ENCODE results near the gene IFT122. TPM values are rescaled to one million over a fixed set of nuclear protein-coding genes. Genes with fewer than 3 reads are reported as not detected.

The IFT122 gene
- total and polyA plus RNA-seq, 7 donors: 4.2 to 21.4 (median 15.8) TPM

DNA sequence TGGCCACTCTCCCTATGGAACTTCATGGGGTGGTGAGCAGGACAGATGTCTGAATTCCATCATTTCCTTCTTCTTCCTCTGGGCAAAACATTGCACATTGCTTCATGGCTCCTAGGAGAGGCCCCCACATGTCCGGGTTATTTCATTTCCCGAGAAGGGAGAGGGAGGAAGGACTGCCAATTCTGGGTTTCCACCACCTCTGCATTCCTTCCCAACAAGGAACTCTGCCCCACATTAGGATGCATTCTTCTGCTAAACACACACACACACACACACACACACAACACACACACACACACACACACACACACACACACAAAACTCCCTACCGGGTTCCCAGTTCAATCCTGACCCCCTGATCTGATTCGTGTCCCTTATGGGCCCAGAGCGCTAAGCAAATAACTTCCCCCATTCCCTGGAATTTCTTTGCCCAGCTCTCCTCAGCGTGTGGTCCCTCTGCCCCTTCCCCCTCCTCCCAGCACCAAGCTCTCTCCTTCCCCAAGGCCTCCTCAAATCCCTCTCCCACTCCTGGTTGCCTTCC lies 90.3 kb downstream of the IFT122 start:
- WGBS, 2 donors: 50 to 66% methylated on average over 6 of the region's 6 CpGs
- TF ChIP-seq POLR2AphosphoS5 (IDR thresholded peaks at IDR 0.05) (no peak), POLR2A (IDR thresholded peaks at IDR 0.05) (no peak), CTCF (IDR thresholded peaks at IDR 0.05) (no peak), EP300 (IDR thresholded peaks at IDR 0.05) (no peak)
- H3K27me3 ChIP-seq: no peaks in the 10 kb centered on the region
- intact Hi-C loops (cut with DNase I): no loop called here
- no peaks in the 10 kb centered on the region for H3K4me1 ChIP-seq
- H3K9me3 ChIP-seq: no peaks in the 10 kb centered on the region
- H3K36me3 ChIP-seq: no peaks in the 10 kb centered on the region
- no peak overlapping the region for H3K27ac ChIP-seq
- no peak for DNase-seq
- H3K4me3 ChIP-seq: no peak overlapping the region

GRCh38 chr3:129530821-129531220 lies 90.8 kb downstream of the IFT122 start:
- TF ChIP-seq POLR2A (IDR thresholded peaks at IDR 0.05): no peak
- no peak for TF ChIP-seq CTCF (IDR thresholded peaks at IDR 0.05)
- TF ChIP-seq EP300 (IDR thresholded peaks at IDR 0.05): no peak
- no peak for TF ChIP-seq POLR2AphosphoS5 (IDR thresholded peaks at IDR 0.05)
- H3K9me3 ChIP-seq: no peaks in the 10 kb centered on the region
- H3K4me1 ChIP-seq: no peaks in the 10 kb centered on the region
- no peak overlapping the region for H3K27ac ChIP-seq
- H3K27me3 ChIP-seq: no peaks in the 10 kb centered on the region
- 96% methylated on average over 13 of the region's 13 CpGs for WGBS, 2 donors
- H3K36me3 ChIP-seq: no peaks in the 10 kb centered on the region
- DNase-seq: no peak
- H3K4me3 ChIP-seq: no peak overlapping the region
- intact Hi-C loops (cut with DNase I): no loop called here

- H3K27me3 ChIP-seq: no peaks in the 10 kb centered on the region
- H3K36me3 ChIP-seq: no peaks in the 10 kb centered on the region
- H3K27ac ChIP-seq: no peak overlapping the region
- 92 to 94% methylated on average over 11 of the region's 11 CpGs for WGBS, 2 donors
- no peaks in the 10 kb centered on the region for H3K4me1 ChIP-seq
- H3K9me3 ChIP-seq: no peaks in the 10 kb centered on the region
- no peak for DNase-seq
- TF ChIP-seq CTCF (IDR thresholded peaks at IDR 0.05) (no peak), POLR2AphosphoS5 (IDR thresholded peaks at IDR 0.05) (no peak), EP300 (IDR thresholded peaks at IDR 0.05) (no peak), POLR2A (IDR thresholded peaks at IDR 0.05) (no peak)
- H3K4me3 ChIP-seq: no peak overlapping the region
- intact Hi-C loops (cut with DNase I): no loop called here
Measured at GRCh38 chr3:129531699-129532098, 91.7 kb downstream of the IFT122 start.

- no peaks in the 10 kb centered on the region for H3K4me1 ChIP-seq
- intact Hi-C loops (cut with DNase I): no loop called here
- no peak for TF ChIP-seq POLR2A (IDR thresholded peaks at IDR 0.05)
- no peak for TF ChIP-seq POLR2AphosphoS5 (IDR thresholded peaks at IDR 0.05)
- TF ChIP-seq CTCF (IDR thresholded peaks at IDR 0.05): no peak
- no peak for TF ChIP-seq EP300 (IDR thresholded peaks at IDR 0.05)
- no peaks in the 10 kb centered on the region for H3K36me3 ChIP-seq
- no peaks in the 10 kb centered on the region for H3K27me3 ChIP-seq
- DNase-seq: no peak
- 95 to 96% methylated on average over 20 of the region's 20 CpGs for WGBS, 2 donors
- H3K27ac ChIP-seq: no peak overlapping the region
- H3K4me3 ChIP-seq: no peak overlapping the region
- no peaks in the 10 kb centered on the region for H3K9me3 ChIP-seq
Measured at GRCh38 chr3:129532261-129532660, 92.2 kb downstream of the IFT122 start.

- intact Hi-C loops (cut with DNase I): no loop called here
- Histone ChIP-seq H3K36me3 (no peaks in the 10 kb centered on the region), H3K27ac (no peak overlapping the region), H3K9me3 (no peaks in the 10 kb centered on the region), H3K4me3 (no peak overlapping the region), H3K27me3 (no peaks in the 10 kb centered on the region), H3K4me1 (no peaks in the 10 kb centered on the region)
- WGBS, 2 donors: 94 to 95% methylated on average over 16 of the region's 16 CpGs
- DNase-seq: no peak
- no peak for TF ChIP-seq EP300 (IDR thresholded peaks at IDR 0.05)
- TF ChIP-seq CTCF (IDR thresholded peaks at IDR 0.05): no peak
- no peak for TF ChIP-seq POLR2AphosphoS5 (IDR thresholded peaks at IDR 0.05)
- no peak for TF ChIP-seq POLR2A (IDR thresholded peaks at IDR 0.05)
Measured at GRCh38 chr3:129533406-129533805, 93.4 kb downstream of the IFT122 start.
